CD14-positive monocyte (primary cell): ENCODE results near the gene SNPH. TPM values are rescaled to one million over a fixed set of nuclear protein-coding genes. Genes with fewer than 3 reads are reported as not detected.

Source experiments
- DNase-seq, 3 donors: peaks; one replicate each; pipeline ENCODE4 v3.0.0-alpha.2; 2011 to 2022
- H2AFZ ChIP-seq: 2 replicates; pipeline ENCODE4 v1.6.0; 2012; ENCODE audit warnings: mild to moderate bottlenecking, low read depth, low read length, inconsistent platforms; ENCODE audit not compliant: insufficient read depth, poor library complexity, severe bottlenecking
- H3K27ac ChIP-seq, 2 donors: 1 replicate in 1 of 2; 2 replicates in 1 of 2; pipeline ENCODE4 v1.5.1; 2012 to 2013; ENCODE audit warnings: low read length in 2 of 2, control low read depth in 1 of 2, inconsistent platforms in 1 of 2, low read depth in 1 of 2, mild to moderate bottlenecking in 1 of 2
- H3K27me3 ChIP-seq, 2 donors: one replicate each; pipeline versions ENCODE4 v1.6.0 to v1.6.1; 2011 to 2013; ENCODE audit warnings: low read length in 2 of 2; ENCODE audit not compliant: control insufficient read depth in 2 of 2, insufficient read depth in 2 of 2
- H3K36me3 ChIP-seq, 2 donors: replicated peaks in 1 of 2; 1 replicate in 1 of 2; 2 replicates in 1 of 2; pipeline versions ENCODE4 v1.5.1 to v1.6.1; 2012 to 2013; ENCODE audit warnings: low read length in 2 of 2, control low read depth in 1 of 2, inconsistent platforms in 1 of 2, mild to moderate bottlenecking in 1 of 2; ENCODE audit not compliant: insufficient read depth in 2 of 2, control insufficient read depth in 1 of 2
- H3K4me1 ChIP-seq, 2 donors: 1 replicate in 1 of 2; 2 replicates in 1 of 2; pipeline versions ENCODE4 v1.5.1 to v1.6.1; 2012 to 2013; ENCODE audit warnings: low read length in 2 of 2, control low read depth in 1 of 2, inconsistent platforms in 1 of 2, mild to moderate bottlenecking in 1 of 2, moderate library complexity in 1 of 2; ENCODE audit not compliant: insufficient read depth in 2 of 2, control insufficient read depth in 1 of 2
- H3K4me2 ChIP-seq: replicated peaks from 2 replicates; pipeline ENCODE3; 2012; ENCODE audit warnings: low read length, moderate library complexity, mild to moderate bottlenecking; ENCODE audit not compliant: poor library complexity, severe bottlenecking; ENCODE audit errors: extremely low read depth
- H3K4me3 ChIP-seq, 3 experiments: fragments of 200-600 bp in 1 of 3; sonication (generic) in 1 of 3; replicated peaks in 1 of 3; 1 replicate in 2 of 3; 2 replicates in 1 of 3; pipeline ENCODE4 v1.5.1; 2011 to 2013; ENCODE audit warnings: low read length in 3 of 3, mild to moderate bottlenecking in 3 of 3, control low read depth in 2 of 3, low read depth in 2 of 3, inconsistent platforms in 1 of 3, moderate library complexity in 1 of 3
- H3K79me2 ChIP-seq: 2 replicates; pipeline ENCODE4 v1.6.0; 2012; ENCODE audit warnings: mild to moderate bottlenecking, control low read depth, inconsistent platforms, low read length, moderate library complexity; ENCODE audit not compliant: insufficient read depth
- H3K9ac ChIP-seq: 2 replicates; pipeline ENCODE4 v1.6.0; 2017; ENCODE audit warnings: low read length, mild to moderate bottlenecking; ENCODE audit not compliant: insufficient read depth, poor library complexity, severe bottlenecking
- H3K9me3 ChIP-seq, 2 donors: replicated peaks in 1 of 2; 1 replicate in 1 of 2; 2 replicates in 1 of 2; pipeline versions ENCODE4 v1.5.1 to v1.6.1; 2012 to 2013; ENCODE audit warnings: low read length in 2 of 2, control low read depth in 1 of 2; ENCODE audit not compliant: control insufficient read depth in 1 of 2, insufficient read depth in 1 of 2
- H4K20me1 ChIP-seq: 2 replicates; pipeline ENCODE4 v1.6.0; 2012; ENCODE audit warnings: mild to moderate bottlenecking, low read length, control low read depth, moderate library complexity; ENCODE audit not compliant: insufficient read depth
- H3K27ac Mint-ChIP-seq, 7 donors: one replicate each; pipeline ENCODE4 v1.8.0; 2020; ENCODE audit warnings: mild to moderate bottlenecking in 7 of 7, mixed read lengths in 7 of 7, moderate library complexity in 6 of 7, inconsistent platforms in 2 of 7
- H3K27me3 Mint-ChIP-seq, 3 donors: one replicate each; pipeline ENCODE4 v1.8.0; 2021 to 2022; ENCODE audit warnings: low read depth in 3 of 3, mild to moderate bottlenecking in 3 of 3, mixed read lengths in 3 of 3, moderate library complexity in 3 of 3, inconsistent platforms in 1 of 3
- H3K36me3 Mint-ChIP-seq, 2 donors: one replicate each; pipeline ENCODE4 v1.8.0; 2020; ENCODE audit warnings: mixed read lengths in 2 of 2, inconsistent platforms in 1 of 2, mild to moderate bottlenecking in 1 of 2
- H3K4me1 Mint-ChIP-seq: one replicate; pipeline ENCODE4 v1.8.0; 2020; ENCODE audit warnings: mild to moderate bottlenecking, mixed read lengths
- H3K4me3 Mint-ChIP-seq, 2 donors: one replicate each; pipeline ENCODE4 v1.8.0; 2020; ENCODE audit warnings: mild to moderate bottlenecking in 2 of 2, mixed read lengths in 2 of 2, moderate library complexity in 1 of 2
- H3K9me3 Mint-ChIP-seq, 7 donors: one replicate each; pipeline ENCODE4 v1.8.0; 2020 to 2022; ENCODE audit warnings: mixed read lengths in 7 of 7, mild to moderate bottlenecking in 6 of 7, moderate library complexity in 6 of 7, inconsistent platforms in 2 of 7
- CTCF ChIP-seq: fragments of 200-600 bp; IDR thresholded peaks from one replicate; pipeline ENCODE4 v1.8.0; 2022; ENCODE audit warnings: antibody characterized with exemption, mild to moderate bottlenecking
- WGBS: methylation state at CpG from one replicate; pipeline ENCODE4 v1.1.5; 2013; ENCODE audit warnings: missing lambda C conversion rate; ENCODE audit not compliant: insufficient coverage; 5-methylcytosine and 5-hydroxymethylcytosine counted together
- intact Hi-C, 2 donors: fragments of 100-400 bp; cut with micrococcal nuclease; formaldehyde crosslinking; loops; one replicate each; pipeline versions ENCODE4 v1.15.0 to v1.15.1; 2023
- polyA plus RNA-seq, 3 donors: library from polyadenylated mRNA; depleted of rRNA in 1 of 3; unstranded in 2 of 3; stranded (reverse) in 1 of 3; fragments of 300-500 nt in 2 of 3; fragments of >200 nt in 1 of 3; fragmentation: Illumina TruSeq in 2 of 3; gene quantifications; 1 replicate in 2 of 3; 2 replicates in 1 of 3; pipeline ENCODE4 v1.2.3, GENCODE V29; 2012 to 2021

SNPH gene
- polyA plus RNA-seq, 3 donors: 0.07 to 0.10 TPM; not detected in 1

GRCh38 chr20:1275919-1276318, 9.8 kb downstream of the SNPH start:
- Histone ChIP-seq H3K9ac (no peak overlapping the region), H3K4me2 (no peak overlapping the region), H3K36me3 (no peaks in the 10 kb centered on the region), H3K9me3 (no peaks in the 10 kb centered on the region), H3K27me3 (no peaks in the 10 kb centered on the region), H2AFZ (no peak overlapping the region), H4K20me1 (no peaks in the 10 kb centered on the region), H3K27ac (no peak overlapping the region), H3K4me1 (no peaks in the 10 kb centered on the region), H3K79me2 (no peaks in the 10 kb centered on the region), H3K4me3 (no peak overlapping the region)
- TF ChIP-seq CTCF: no peak
- H3K9me3 Mint-ChIP-seq: no peaks in the 10 kb centered on the region
- no peaks in the 10 kb centered on the region for H3K36me3 Mint-ChIP-seq
- DNase-seq: no peak
- WGBS: no CpG with 5 or more reads among the region's 2 CpGs
- no peaks in the 10 kb centered on the region for H3K4me1 Mint-ChIP-seq
- intact Hi-C loops: no loop called here
- peaks cover 0 to 5% (median 2%) of the 10 kb centered on the region in 3 donors for H3K27me3 Mint-ChIP-seq
- no peak overlapping the region for H3K4me3 Mint-ChIP-seq
- H3K27ac Mint-ChIP-seq: no peak overlapping the region

DNA sequence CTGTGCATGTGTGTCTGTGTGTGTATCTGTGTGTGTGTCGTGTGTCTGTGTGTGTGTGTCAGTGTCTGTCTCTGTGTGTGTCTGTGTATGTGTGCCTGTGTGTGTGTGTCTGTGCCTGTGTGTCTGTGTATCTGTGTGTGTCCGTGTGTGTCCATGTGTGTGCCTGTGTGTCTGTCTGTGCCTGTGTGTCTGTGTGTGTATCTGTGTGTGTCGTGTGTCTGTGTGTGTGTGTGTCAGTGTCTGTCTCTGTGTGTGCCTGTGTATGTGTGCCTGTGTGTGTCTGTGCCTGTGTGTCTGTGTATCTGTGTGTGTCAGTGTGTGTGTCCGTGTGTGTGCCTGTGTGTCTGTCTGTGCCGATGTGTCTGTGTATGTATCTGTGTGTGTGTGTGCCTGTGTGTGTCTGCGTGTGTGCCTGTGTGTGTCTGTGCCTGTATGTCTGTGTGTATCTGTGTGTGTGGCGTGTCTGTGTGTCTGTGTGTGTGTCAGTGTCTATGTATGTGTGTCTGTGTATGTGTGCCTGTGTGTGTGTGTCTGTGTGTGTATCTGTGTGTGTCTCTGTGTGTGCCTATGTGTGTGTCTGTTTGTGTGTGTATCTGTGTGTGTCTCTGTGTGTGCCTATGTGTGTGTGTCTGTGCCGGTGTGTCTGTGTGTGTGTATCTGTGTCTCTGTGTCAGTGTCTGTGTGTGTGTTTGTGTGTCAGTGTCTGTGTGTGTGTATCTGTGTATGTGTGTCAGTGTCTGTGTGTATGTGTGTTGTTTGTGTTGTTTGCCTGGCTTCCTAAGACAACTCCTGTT, 11.6 kb downstream of the SNPH start:
- H3K79me2 ChIP-seq: no peaks in the 10 kb centered on the region
- DNase-seq: no peak
- no peak overlapping the region for H3K9ac ChIP-seq
- intact Hi-C loops: no loop called here
- no peaks in the 10 kb centered on the region for H3K4me1 Mint-ChIP-seq
- H3K36me3 ChIP-seq: no peaks in the 10 kb centered on the region
- H3K27me3 ChIP-seq: no peaks in the 10 kb centered on the region
- no peak overlapping the region for H3K4me3 ChIP-seq
- H3K27ac ChIP-seq: no peak overlapping the region
- WGBS: 96% methylated on average over 8 of the region's 8 CpGs
- no peak overlapping the region for H3K27ac Mint-ChIP-seq
- no peak overlapping the region for H3K4me2 ChIP-seq
- no peaks in the 10 kb centered on the region for H4K20me1 ChIP-seq
- H3K36me3 Mint-ChIP-seq: no peaks in the 10 kb centered on the region
- H3K9me3 Mint-ChIP-seq: no peaks in the 10 kb centered on the region
- TF ChIP-seq CTCF: no peak
- no peak overlapping the region for H3K4me3 Mint-ChIP-seq
- no peaks in the 10 kb centered on the region for H3K4me1 ChIP-seq
- H2AFZ ChIP-seq: no peak overlapping the region
- H3K27me3 Mint-ChIP-seq: peaks cover 0 to 5% (median 5%) of the 10 kb centered on the region in 3 donors
- no peaks in the 10 kb centered on the region for H3K9me3 ChIP-seq
